Stimulated activated CD8-positive, alpha-beta memory T cell treated with anti-CD3 and anti-CD28 coated beads, Interleukin-12 subunit alpha, Interleukin-12 subunit beta, amount 100 ng/mL, for 1 hour (primary cell): ENCODE data around the gene RYK.
A peak's percentile ranks its signal among the peaks of the same experiment; 100 is the strongest.
"Not testable (repeated sequence)": the region's sequence is repeated elsewhere in the genome, so short reads cannot be mapped to it uniquely, and the experiment has no call there.

Experiments used
- DNase-seq: peaks from one replicate; pipeline ENCODE4 v3.0.0-alpha.2; 2020; ENCODE audit warnings: low read depth

Gene RYK

DNA sequence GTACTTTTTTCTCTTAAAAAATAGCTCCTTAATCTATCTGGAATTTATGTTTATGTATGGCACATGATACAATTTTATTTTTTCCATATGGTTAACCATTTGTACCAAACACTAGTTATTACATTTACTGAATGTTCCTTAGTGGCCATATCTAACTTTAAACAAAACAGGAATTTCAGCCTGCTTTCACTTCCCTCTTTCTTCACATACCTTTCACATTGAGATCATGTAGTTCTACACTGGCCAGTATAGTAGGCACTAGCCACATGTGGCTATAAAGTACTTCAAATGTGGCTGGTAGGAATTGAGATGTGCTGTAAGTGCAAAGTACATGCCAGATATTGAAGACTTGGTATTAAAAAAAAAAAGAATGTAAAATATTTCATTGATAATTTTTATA is 4.7 kb upstream of the RYK start:
- no peak for DNase-seq

DNA sequence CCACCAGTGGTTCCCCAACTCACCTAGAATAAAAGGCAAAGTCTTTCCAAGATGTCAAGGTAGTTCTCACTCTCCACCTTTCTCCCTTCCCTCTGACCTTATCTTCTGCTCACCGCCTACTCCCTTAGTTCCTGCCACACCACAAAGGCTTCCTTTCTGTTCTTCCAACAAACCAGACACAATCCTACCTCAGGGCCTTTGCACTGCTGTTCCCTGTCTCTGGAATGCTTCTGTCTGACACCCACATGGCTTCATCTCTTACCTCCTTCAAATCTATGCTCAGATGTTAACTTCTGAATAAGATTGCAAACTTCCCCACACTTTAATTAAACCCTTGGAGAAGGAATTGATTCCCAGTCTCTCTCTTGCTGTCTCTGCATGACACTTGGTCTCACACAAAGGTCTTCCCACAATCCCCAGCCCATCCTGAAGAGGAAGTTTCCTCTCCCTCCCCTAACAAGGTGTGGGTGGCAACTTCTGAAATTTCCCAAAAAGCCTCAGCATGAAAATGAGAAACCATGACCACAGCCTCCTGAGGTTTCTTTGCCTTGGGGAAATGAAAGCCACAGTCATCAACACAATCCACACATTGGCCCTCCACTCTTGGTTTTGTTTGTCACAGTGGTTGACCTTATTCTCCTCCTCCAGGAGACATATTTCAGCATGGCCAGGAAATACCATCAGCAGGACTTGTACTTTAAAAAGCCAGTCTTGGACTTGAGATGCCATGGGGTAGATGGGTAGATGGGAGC is 3.0 kb upstream of the RYK start:
- DNase-seq: no peak

DNA sequence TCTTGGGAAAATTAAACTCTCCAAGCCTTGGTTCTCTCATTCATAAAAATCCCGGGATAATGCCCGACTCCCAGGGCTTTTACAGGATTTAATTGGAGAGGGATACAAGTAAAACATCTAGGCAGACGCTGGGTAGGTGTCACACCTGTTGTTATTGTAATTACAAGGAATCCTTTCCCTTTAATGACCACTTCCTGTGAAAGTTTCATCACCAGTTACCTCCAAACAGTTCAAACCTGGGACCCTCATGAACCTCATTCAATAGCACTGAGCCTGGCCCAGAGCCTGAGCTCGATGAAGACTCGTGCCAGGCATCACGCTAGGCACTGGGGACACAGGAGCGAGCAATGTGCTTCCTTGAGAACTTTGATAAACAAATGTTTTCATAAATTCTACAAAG is 2.1 kb upstream of the RYK start:
- no peak for DNase-seq

DNA sequence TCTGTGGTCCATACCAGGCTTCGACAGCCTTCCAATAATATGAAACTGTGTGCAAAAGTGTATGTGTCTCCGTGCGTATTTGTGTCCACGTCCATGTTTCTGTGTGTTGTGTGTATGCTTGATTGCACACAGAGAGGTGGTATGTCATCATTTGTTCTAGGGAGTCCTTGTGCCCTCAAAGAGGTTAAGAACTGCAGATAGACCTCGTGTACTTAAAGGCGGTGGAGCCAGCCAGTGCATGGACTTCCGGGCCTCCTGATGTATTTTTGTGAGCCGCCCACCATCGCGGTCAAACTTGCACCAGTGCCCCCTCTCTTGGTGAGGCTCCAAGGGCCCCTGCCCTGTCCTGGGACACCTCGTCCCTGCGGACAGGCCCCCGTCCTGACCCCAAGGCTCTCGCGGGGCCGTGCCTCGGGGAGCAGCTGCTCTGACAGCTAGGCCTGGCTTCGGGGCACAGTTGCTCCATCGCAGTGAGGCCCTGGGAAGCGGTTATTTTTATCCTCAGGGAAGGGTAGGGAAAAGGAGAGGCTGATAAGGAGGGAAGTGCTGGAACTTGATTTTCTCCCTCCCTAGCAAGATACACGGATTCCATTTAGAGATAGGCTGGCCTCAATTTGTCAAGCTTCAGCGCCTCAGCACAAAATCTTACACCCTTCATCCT is 1.2 kb upstream of the RYK start:
- DNase-seq: no peak

DNA sequence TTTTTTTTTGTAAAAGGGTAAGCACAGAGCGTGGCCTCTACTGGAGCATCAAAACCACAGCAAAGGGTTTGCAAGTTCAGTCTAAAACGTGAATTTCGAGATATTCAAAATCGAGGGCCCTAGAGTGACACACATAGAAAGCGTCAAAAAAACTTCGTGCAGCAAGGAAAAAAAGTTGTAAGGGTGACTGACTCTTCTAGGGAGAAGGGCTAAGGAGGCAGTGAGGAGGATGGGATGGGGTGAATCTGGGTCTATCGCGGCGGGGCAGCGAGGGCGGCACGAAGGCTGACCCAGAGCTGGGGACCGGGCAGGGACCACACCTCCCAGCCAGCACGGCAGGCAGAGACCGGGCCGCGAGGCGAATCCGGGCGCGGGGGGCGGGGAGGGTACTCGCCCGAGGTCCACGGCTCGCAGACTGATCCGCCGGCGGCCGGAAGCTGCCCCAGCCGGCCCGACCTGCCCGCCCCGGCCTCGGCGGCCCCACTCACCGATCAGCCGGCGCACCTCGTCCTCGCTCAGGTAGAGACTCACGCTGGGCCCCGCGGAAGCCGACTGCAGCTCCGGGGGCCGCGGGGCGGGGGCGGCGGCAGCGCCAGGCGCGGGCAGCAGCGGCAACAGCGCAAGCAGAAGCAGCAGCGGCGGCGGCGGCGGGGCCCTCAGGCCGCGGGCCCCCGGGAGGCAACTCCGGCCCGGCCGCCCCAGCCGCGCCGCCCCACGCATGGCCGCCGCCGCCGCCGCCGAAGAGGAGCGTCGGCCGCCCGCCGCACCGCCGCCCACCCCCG is 533 bp downstream of the RYK start:
- peak; percentile 19 for DNase-seq

DNA sequence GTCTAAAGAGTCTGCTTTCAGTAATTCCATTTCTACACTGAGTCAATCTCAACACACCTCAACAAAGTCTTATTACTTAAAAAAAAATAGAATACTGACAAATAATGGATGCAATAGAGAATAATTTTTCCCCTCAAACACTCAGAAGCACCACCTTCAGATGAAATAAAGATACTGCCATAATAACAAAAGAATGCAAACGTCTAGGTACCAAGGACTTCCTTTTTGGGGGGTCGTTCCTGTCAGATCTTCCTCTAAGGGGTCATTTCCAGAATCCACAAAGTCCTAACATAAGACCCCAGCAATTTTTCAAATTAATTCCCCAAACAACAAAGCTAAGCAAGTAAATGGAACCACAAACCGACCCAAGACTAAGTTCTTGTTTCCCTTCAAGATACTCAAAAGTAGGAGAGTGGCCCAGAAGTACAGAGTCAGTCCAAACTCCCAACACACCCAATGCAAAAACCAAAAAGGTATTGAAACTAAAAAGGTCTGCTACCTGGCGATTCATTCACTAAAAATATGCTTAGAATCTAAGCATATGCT is 1.3 kb downstream of the RYK start:
- DNase-seq: no peak

DNA sequence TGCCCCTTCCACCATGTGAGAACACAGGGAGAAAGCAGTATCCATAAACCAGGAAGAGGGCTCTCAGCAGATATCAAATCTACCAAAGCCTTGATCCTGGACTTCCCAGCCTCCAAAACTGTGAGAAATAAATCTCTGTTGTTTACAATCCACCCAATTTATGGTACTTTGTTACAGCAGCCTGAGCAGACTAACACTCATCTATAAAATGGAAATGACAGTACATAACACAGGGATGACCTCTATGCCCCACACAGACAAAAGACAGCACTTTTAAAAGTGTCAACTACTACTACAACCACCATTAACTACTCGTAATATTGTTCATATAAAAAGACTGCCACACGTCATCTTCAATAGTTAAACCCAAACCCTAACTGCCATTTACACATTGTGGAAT is 5.7 kb downstream of the RYK start:
- no peak for DNase-seq

DNA sequence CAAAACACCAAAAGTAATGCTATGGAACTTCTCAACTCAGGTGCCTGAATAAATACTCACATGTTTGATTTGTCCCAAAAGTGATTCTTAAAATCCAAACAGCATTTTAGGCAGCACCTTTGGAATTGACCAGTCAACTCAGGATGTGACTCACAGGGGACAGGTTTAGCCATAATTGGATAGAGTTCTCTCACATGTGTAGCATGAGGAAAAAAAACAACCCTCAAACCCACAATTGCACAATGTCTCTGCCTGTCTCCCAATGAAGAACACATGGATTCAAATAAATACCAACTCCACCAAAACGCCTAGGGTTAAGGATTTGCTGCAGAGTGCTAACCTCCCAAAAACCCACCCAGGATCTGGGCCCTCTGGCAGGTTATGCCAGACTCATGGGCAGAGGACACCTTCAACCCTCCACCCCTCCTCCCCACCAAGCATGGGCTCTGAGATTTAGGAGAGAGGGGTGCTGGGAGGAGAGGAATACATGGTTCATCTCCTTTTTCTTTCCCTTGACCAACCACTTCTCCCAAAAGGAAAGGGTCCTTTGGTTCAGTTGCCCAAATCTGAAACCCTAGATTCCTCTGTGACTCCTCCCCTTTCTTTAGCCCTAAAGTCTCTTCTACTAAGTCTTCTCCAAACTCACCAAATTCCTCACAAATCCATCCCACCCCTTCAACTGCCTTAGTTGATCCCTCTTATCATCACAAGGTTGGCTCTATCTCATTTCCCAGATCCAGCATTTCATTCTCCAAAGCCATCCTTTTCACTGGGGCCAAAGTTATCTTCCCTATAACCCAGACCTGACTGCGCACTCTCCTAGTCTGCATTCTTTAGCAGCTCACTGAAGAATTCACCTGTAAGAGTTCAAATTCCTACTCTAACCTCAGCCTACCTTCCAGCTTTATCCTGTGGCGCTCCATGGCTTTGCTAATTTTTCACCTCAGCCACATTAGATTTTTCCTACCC is 7.7 kb downstream of the RYK start:
- DNase-seq: no peak

DNA sequence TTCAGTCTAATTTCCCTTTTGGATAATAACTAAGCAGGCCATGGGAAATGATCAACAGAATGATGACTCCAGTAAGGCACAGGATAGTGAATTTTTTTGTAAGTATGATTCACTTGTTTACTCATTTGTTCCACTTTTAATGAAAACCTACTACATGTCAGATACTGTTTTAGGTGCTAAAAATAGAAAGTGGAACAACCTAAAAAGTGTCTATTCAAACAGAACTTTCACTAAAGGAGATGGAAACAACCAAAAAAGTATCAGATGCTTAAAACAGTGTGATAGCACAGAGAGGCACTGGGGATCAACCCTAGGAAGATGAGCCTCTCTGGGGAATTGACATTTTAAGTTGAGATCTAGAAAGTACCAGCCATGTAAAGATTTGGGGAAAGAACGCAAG is 11.1 kb downstream of the RYK start:
- no peak for DNase-seq

DNA sequence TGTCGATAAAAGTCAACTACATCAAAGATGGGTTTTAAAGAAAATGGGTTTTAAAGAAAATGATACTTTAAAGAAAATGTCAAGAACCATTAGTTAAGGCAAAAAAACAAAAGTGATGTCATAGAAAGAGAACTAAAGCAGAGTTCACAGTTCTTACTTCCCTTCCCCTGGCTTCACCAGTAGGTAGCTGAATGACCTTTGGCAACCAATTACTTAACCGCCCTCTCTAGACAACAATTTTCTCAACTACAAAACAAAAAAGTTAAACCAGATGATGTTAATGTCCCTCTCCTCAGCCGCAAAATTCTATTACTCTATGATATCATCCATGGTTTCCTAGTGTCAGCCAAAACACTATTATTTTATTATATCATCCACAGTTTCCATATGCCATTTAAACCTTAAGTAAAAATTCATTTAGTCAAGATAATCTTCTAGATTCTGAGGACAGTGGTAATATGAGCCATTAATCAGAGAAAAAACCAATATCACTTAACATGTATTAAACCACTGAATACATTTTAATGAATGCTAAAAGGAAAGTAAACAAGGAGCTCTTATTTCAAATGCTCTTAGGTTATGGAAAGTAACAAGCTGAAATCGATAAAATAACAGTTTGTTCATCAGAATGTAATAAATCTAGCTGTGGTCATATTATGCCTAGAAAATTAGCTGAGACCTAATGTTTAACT is 13.1 kb downstream of the RYK start:
- no peak for DNase-seq

DNA sequence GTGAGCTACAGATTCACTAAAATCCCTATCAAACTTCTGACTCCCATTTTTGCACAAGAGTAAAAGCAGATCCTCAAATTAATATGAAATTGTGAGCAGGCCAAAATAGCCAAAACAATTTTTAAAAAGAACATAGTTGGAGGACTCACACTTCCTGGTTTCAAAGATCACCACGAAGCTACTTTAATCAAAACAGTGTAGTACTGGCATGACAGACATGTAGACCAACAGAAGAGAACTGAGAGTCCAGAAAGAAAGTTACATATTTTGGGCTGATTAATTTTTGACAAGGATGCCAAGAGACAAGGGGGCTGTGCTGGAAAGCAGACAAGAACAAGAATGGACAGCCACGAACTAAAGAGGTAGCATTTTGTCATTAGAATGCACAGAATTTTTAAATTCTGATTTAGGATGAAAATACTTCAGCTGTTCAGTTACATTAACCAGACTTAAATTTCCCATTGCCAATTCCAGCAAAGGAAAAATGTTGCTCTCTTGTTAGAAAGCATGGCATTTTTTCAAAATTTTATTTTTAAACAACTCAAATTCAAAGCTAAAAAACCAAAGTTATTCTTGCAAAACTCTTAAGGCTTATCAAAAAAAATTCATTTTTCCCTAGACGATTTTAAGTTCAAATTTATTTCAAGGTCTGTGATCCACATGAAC is 14.0 kb downstream of the RYK start:
- DNase-seq: no peak

DNA sequence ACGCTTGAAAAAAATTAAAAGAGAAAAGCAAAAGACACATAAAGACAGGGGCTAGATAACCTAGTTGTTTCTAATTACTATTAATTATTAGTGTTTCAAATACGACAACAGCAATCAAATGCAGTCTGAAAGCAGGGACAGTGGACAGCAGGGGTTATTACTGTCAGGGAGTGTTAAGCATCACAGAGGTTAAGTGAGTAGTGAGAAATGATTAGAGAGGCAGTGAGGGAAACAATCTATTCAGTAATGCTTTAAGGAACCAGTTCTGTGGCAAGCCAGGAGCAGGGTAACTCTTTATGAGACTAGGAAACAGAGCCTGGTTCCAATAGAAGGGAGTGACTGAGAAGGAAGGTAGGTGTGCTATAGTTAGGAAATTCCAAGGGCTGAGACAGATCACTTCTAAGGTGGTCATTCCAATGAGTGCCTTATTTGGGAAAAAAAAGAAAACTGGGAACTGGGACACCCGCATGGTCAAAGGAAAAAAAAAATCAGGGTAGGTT is 15.0 kb downstream of the RYK start:
- DNase-seq: no peak

DNA sequence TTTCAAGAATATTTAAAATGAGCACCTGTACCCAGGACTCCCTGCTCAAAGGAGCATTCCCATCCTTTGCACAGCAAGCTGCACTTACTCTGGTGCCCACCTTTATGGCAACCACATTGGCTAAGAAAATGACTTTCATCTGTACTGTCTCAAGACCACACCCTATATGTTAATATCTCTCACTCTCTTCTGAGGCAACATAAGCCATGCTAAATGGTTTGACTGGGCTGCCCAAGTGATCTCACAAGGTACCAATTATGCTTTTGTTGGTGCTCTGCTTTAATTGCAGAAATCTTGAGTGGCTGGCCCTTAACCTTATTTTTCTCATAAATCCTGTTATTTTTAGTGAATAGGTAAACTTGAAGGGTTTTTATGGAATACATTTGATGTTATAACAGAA is 17.7 kb downstream of the RYK start:
- no peak for DNase-seq

DNA sequence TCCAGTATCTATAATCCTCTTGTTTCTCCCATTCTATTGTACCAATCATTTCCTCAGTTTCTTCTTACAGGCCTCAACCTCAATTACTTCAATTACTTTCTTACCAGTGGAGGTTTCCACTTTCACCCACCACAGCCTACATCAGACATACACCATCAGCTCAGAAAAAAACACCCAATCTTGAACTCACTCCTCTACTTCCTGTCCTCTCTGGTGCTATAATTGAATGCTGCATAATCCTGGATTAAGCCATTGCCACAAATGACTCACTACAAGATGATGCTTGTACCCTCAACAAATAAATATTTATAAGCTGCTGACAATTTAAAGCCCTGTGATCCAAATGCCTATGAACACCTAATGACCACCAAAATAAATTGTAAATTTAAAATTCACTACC is 18.5 kb downstream of the RYK start:
- no peak for DNase-seq

DNA sequence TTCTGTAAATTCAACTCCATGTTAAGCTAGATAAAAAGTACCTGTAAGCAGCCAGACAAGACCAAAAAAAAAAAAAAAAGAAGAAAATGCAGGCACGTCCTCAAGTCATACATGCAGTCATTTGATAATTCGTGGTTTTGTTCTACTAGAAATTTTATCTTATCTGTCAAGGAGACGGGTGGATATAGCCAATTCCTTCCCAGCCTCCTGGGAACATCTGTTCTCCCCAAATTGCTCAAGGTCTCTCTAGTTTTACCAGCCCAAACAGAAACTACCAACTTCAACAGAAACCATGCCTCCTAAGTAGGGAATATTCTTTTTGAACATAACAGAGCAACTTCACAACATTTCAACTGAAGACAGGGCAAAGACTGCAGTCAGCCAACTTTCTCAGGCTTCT is 19.5 kb downstream of the RYK start:
- DNase-seq: no peak

DNA sequence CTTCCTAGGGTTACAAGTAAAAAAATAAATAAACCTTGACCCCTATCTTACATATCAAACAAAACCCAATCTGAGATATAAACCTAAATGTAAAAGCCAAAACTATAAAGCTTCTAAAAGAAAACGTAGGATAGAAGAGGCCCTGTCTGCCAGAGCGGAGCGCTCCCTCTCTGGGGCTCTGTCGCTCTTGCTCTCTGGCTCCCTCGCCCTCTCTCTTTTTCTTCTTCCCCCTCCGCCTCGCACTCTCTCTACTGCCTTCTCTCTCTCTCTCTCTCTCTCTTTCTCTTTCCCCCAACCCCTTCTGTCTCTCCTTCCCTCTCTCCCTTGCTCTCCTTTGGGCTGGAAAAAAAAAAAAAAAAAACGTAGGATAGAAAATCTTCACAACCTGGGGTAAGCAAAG is 21.6 kb downstream of the RYK start:
- no peak for DNase-seq

DNA sequence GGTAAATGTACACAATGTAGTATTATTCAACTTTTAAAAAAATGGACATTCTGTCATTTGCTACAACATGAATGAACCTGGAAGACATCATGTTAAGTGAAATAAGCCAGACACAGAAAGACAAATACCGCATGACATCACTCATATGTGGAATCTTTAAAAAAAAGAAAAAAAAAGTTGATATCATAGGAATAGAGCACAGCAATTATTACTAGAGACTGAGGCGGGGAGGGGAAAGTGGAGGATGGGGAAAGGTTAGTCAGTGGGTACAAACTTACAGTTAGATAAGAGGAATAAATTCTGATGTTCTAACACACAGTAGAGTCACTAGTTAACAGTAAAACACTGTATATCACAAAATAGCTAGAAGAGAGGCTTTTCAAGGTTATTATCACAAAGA is 22.2 kb downstream of the RYK start:
- no peak for DNase-seq

DNA sequence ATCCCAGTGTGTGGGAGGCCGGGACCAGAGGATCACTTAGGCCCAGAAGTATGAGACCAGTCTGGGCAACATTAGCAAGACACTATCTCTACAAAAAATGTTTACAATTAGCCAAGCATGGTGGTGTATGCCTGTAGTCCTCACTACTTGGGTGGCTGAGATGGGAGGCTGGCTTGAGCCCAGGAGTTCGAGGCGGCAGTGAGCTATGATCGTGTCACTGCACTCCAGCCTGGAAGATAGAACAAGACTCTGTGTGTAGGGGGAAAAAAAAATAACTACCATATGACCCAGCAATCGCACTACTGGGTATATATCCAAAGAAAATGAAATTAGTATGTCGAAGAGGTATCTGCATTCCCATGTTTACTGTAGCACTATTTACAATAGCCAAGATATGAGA is 22.6 kb downstream of the RYK start:
- DNase-seq: no peak

DNA sequence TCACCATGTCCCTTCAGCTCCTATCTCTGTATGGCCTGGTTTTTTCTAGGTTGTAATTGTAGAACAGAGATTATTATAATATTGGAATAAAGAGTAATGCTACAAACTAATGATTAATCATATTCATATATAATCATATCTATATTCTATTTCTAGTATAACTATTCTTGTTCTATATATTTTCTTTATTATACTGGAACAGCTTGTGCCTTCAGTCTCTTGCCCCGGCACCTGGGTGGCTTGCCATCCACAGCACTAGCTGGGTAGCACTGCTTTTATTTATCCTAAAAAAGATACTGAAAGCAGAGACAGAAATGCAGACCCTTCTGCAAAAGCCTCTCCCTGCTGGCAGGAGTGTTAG is 25.9 kb downstream of the RYK start:
- DNase-seq: not testable (repeated sequence)

DNA sequence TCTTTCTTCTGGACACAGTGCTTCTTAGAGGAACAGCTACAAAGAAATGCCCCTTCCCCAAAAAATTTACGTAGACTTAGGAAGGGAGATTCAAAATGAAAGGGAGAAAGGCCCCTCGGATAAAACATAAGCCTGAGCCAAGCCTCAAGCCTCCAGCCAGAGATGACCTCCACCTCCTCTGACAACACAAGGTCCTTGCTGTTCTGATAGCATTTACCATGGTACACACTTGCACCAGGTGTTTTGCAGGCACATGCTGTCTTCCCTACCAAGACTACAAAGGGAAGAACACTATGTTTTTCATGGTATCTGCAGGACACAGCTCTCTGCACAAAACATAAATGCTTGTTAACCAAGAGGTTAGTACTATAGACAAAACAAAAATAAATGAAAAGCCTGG is 27.8 kb downstream of the RYK start:
- no peak for DNase-seq

DNA sequence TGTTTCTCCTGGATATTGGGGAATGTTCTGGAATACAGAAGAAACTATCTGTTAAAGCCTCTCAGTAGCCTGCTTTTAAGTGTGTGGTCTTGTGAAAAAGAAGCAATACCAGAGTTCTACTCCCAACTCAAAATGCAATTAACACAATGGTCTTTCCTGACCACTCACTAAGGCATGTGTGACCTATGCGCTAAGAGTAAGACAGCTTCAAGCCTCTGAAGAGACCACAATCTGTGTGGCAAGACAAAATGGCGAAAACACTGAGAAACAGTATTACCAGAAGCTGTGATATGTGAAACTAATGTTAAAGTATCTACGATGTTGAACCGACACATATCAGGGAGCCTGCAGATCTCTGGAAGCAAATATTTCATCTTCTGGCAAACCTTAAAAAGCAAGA is 33.8 kb downstream of the RYK start:
- DNase-seq: no peak
